HFF-Myc (cell line): ENCODE data around the gene SH3RF3.

Experiments
- DNase-seq: peaks from one replicate; pipeline ENCODE4 v3.0.0-alpha.2; 2011; ENCODE audit warnings: low read depth; ENCODE audit errors: extremely low read depth
- H3K4me3 ChIP-seq: replicated peaks from 2 replicates; pipeline ENCODE4 v1.5.1; 2011; ENCODE audit warnings: low read depth, mild to moderate bottlenecking, control low read depth, low read length
- CTCF ChIP-seq: IDR thresholded peaks from 2 replicates; pipeline ENCODE4 v1.5.1; 2012; ENCODE audit warnings: mild to moderate bottlenecking, low read depth, low read length, control low read depth; ENCODE audit errors: missing control alignments

SH3RF3 gene

GRCh38 chr2:109456776-109457175 lies 327.8 kb downstream of the SH3RF3 start:
- H3K4me3 ChIP-seq = no peak overlapping the region
- no peak for TF ChIP-seq CTCF
- no peak for DNase-seq

- no peak for TF ChIP-seq CTCF
- H3K4me3 ChIP-seq = no peak overlapping the region
- DNase-seq = no peak
Observed at GRCh38 chr2:109457366-109457765, 328.4 kb downstream of the SH3RF3 start.

- H3K4me3 ChIP-seq = no peak overlapping the region
- no peak for DNase-seq
- no peak for TF ChIP-seq CTCF
Observed at GRCh38 chr2:109457794-109458193, 328.8 kb downstream of the SH3RF3 start.

GRCh38 chr2:109458512-109458911 lies 329.5 kb downstream of the SH3RF3 start:
- no peak for DNase-seq
- H3K4me3 ChIP-seq = no peak overlapping the region
- TF ChIP-seq CTCF = no peak

- no peak overlapping the region for H3K4me3 ChIP-seq
- no peak for DNase-seq
- no peak for TF ChIP-seq CTCF
Observed at GRCh38 chr2:109459485-109459884, 330.5 kb downstream of the SH3RF3 start.

GRCh38 chr2:109460553-109461324 lies 331.7 kb downstream of the SH3RF3 start:
- no peak for DNase-seq

More at GRCh38 chr2:109460553-109461324, 331.7 kb downstream of the SH3RF3 start:
- no peak for TF ChIP-seq CTCF
- no peak overlapping the region for H3K4me3 ChIP-seq
